H1 (cell line): ENCODE results near the gene PPP1R10. TPM values are rescaled to one million over a fixed set of nuclear protein-coding genes. Genes with fewer than 3 reads are reported as not detected.

ENCODE experiments used
- CHD7 ChIP-seq: fragments of 300-600 bp; sonication (generic); IDR thresholded peaks from 2 replicates; pipeline ENCODE4 v1.7.1; 2012; ENCODE audit warnings: low read length, moderate library complexity, mild to moderate bottlenecking, inconsistent platforms; ENCODE audit not compliant: insufficient replicate concordance
- CREB1 ChIP-seq: IDR thresholded peaks from 2 replicates; pipeline ENCODE4 v1.6.1; 2012; ENCODE audit warnings: inconsistent platforms
- HDAC2 ChIP-seq, 2 experiments: fragments of 300-600 bp in 1 of 2; sonication (generic) in 1 of 2; IDR thresholded peaks; 2 replicates each; pipeline ENCODE4 v1.6.1; 2011 to 2012; ENCODE audit warnings: low read depth in 2 of 2, low read length in 2 of 2, mild to moderate bottlenecking in 2 of 2, moderate library complexity in 2 of 2, borderline replicate concordance in 1 of 2, inconsistent platforms in 1 of 2
- JUND ChIP-seq: IDR thresholded peaks from 2 replicates; pipeline ENCODE4 v1.6.1; 2011; ENCODE audit warnings: mild to moderate bottlenecking, improper control_type of control experiment, low read length
- NRF1 ChIP-seq: IDR thresholded peaks from 2 replicates; pipeline ENCODE4 v1.6.1; 2011; ENCODE audit warnings: mild to moderate bottlenecking, low read depth, low read length, improper control_type of control experiment
- POLR2AphosphoS5 ChIP-seq: IDR thresholded peaks from 2 replicates; pipeline ENCODE4 v1.6.1; 2011; ENCODE audit warnings: low read depth, low read length
- TBP ChIP-seq: IDR thresholded peaks from 2 replicates; pipeline ENCODE4 v1.6.1; 2011; ENCODE audit warnings: low read depth, low read length, improper control_type of control experiment
- ZNF274 ChIP-seq: IDR thresholded peaks from 2 replicates; pipeline ENCODE4 v1.7.0; 2012; ENCODE audit warnings: low read length, borderline replicate concordance; ENCODE audit errors: extremely low read depth
- polyA plus RNA-seq, 7 experiments: library from polyadenylated mRNA; depleted of rRNA in 3 of 7; stranded (reverse) in 5 of 7; unstranded in 2 of 7; fragments of >200 nt in 5 of 7; fragments of 200-250 nt in 2 of 7; gene quantifications; 1 replicate in 5 of 7; 2 replicates in 1 of 7; 4 replicates in 1 of 7; pipeline versions ENCODE4 v1.2.1 to v1.2.3, GENCODE V29; 2011 to 2013; ENCODE audit warnings: missing spikeins in 2 of 7, mixed read lengths in 2 of 7
- total RNA-seq: library from RNA; stranded (reverse); fragmentation: NEBNext Ultra II Directional; extraction: Animal tissue kit (Norgen Biotek cat#: 25700); gene quantifications from 2 replicates; pipeline ENCODE4 v1.2.1, GENCODE V29; 2021

The PPP1R10 gene
- total and polyA plus RNA-seq, 2 of the 8 experiments (the other 6 are each of a cell fraction or from before 2014, with no cell fraction given): 23.9 to 89.1 TPM

DNA sequence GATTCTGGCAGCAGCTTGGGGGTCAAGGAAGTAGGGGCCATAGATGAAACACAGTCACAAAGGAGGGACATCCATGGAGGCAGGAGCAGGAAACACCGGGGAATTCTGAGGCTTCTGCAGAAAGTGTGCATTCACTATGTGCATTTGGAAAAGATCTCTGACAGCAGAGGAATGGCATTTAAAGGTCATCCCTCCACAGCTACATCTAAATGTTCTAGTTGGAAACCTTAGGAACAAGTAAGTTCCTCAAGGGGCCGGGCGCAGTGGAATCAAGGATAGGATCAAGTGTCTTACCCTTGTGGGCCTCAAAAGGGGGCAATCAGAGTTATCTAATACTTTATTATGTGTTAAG is 38.7 kb upstream of the PPP1R10 start (continued):
- TF ChIP-seq CHD7 (no peak), JUND (no peak), POLR2AphosphoS5 (no peak), NRF1 (no peak), TBP (no peak), HDAC2 (IDR thresholded peaks at IDR 0.05; ENCODE audit: borderline replicate concordance in 1 of 2, low read depth in 2 of 2, low read length in 2 of 2) (no peak), CREB1 (no peak), ZNF274 (no peak)
